Thyroid gland (tissue), 4 donors: ENCODE measurements around the gene DYRK4. TPM values are rescaled to one million over a fixed set of nuclear protein-coding genes. Genes with fewer than 3 reads are reported as not detected.

Source experiments
- total RNA-seq, 4 donors: library from RNA; depleted of rRNA; stranded (reverse); fragments of >200 nt; gene quantifications; one replicate each; pipeline ENCODE4 v1.2.3, GENCODE V29; 2016

Gene DYRK4
- total RNA-seq, 4 donors from 2014 or later, result 23.5 to 46.5 (median 41.7) TPM

Other genes with a start within 250 kb of the DYRK4 start
- 1 to 10 TPM; 4.0 to 6.3 (median 5.4) TPM for gene TIGAR, start 241.0 kb upstream of the DYRK4 start, total RNA-seq
- gene FGF23, start 182.5 kb upstream of the DYRK4 start, total RNA-seq, result not detected
- not detected for gene FGF6, start 116.4 kb upstream of the DYRK4 start, total RNA-seq
- gene RAD51AP1, start 23.3 kb upstream of the DYRK4 start, total RNA-seq, result 10 to 100 TPM in 1 of 4 donors, 1 to 10 TPM in 2, under 1 TPM in 1; 0.67 to 10.2 (median 3.1) TPM
- gene AKAP3, start 86.8 kb downstream of the DYRK4 start, total RNA-seq, result 1 to 10 TPM; 2.0 to 7.7 (median 3.0) TPM
- 10 to 100 TPM; 36.1 to 73.4 (median 52.2) TPM for gene NDUFA9, start 86.9 kb downstream of the DYRK4 start, total RNA-seq
- gene GALNT8, start 158.2 kb downstream of the DYRK4 start, total RNA-seq, result under 1 TPM in 2 of 4 donors, not detected in 2; 0.54 to 0.78 TPM